Superior temporal gyrus (tissue), 1 donor: ENCODE results near the gene RCOR1.
"Not testable (repeated sequence)": the region's sequence is repeated elsewhere in the genome, so short reads cannot be mapped to it uniquely, and the experiment has no call there.

Experiments
- DNase-seq: peaks from one replicate; pipeline ENCODE4 v3.0.0-alpha.2; 2016; ENCODE audit errors: extremely low spot score

The RCOR1 gene

GRCh38 chr14:102591944-102592762 is at the start of gene RCOR1:
RCOR1 (plus strand) TSS chr14:102592649; CDS start chr14:102592887, 238 bp downstream.
- peak; percentile 96 for DNase-seq

GRCh38 chr14:102544046-102544746 is 48.3 kb upstream of the RCOR1 start:
- DNase-seq: no peak

- no peak for DNase-seq
Observed at GRCh38 chr14:102544747-102545460, 47.5 kb upstream of the RCOR1 start.

- DNase-seq: no peak
Observed at GRCh38 chr14:102545461-102546265, 46.8 kb upstream of the RCOR1 start.

GRCh38 chr14:102548616-102549240 is 43.7 kb upstream of the RCOR1 start:
- no peak for DNase-seq

GRCh38 chr14:102550927-102551401 is 41.5 kb upstream of the RCOR1 start:
- DNase-seq: not testable (repeated sequence)

GRCh38 chr14:102551995-102552705 is 40.3 kb upstream of the RCOR1 start:
- no peak for DNase-seq

GRCh38 chr14:102554821-102555819 is 37.3 kb upstream of the RCOR1 start:
- DNase-seq: no peak

GRCh38 chr14:102556098-102556677 is 36.3 kb upstream of the RCOR1 start:
- DNase-seq: no peak

- no peak for DNase-seq
Observed at GRCh38 chr14:102557434-102558226, 34.8 kb upstream of the RCOR1 start.

- DNase-seq: no peak
Observed at GRCh38 chr14:102558556-102558955, 33.9 kb upstream of the RCOR1 start.

- DNase-seq: no peak
Observed at GRCh38 chr14:102560458-102561261, 31.8 kb upstream of the RCOR1 start.

- DNase-seq: no peak
Observed at GRCh38 chr14:102565331-102565887, 27.0 kb upstream of the RCOR1 start.

- DNase-seq: no peak
Observed at GRCh38 chr14:102565959-102566358, 26.5 kb upstream of the RCOR1 start.

- no peak for DNase-seq
Observed at GRCh38 chr14:102568115-102568614, 24.3 kb upstream of the RCOR1 start.

GRCh38 chr14:102570334-102570995 is 22.0 kb upstream of the RCOR1 start:
- DNase-seq: no peak
